SKM-1 treated with dmso at 0.1 percent for 144 hours (cell line): ENCODE measurements around the gene CA9.
A peak's percentile ranks its signal among the peaks of the same experiment; 100 is the strongest.

Experiments
- DNase-seq: peaks from one replicate; lab custom pipeline; 2025; ENCODE audit not compliant: unreplicated experiment; lab: John Stamatoyannopoulos, UW

The CA9 gene

GRCh38 chr9:35690614-35691333 is 17.0 kb downstream of the CA9 start:
- peak; percentile 40 for DNase-seq

DNA sequence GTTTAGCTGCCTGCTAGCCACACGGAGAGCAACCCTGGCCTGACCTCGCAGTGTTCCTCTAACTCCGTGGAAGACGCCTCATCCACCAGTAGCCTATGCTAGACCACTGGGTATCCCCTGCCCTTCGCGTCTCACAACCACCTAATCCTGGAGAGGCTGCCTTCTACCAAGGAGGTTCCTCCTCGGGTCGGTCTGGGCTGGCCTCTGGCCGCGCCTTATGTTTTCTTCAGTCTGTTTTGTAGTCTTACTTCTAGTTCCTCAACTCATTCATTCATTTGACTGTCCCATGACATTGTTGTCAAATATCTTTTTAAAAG is 17.6 kb downstream of the CA9 start:
- peak; percentile 18 for DNase-seq

- DNase-seq = no peak
These were observed 18.1 kb downstream of the CA9 start for GRCh38 chr9:35691757-35692301.

DNA sequence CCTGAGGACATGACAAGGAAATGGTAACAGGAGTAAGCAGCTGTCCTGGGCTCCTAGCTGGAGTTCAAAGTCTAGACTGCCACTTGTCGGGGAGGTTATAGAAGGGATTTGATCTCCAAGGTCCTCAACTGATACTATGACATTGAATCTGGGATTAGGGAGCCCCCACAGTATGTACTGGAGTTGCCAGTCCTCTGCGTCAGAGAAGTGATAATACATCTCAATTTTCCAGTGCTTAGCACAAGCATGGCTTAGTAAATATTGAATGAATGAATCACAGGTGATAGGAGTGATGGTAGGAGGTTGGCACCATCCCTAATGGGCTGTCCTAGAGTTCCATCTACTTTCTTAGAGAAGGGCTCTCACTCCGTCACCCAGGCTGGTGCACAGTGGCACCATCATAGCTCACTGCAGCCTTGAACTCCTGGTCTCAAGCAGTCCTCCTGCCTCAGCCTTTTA is 22.2 kb downstream of the CA9 start:
- DNase-seq = no peak

DNA sequence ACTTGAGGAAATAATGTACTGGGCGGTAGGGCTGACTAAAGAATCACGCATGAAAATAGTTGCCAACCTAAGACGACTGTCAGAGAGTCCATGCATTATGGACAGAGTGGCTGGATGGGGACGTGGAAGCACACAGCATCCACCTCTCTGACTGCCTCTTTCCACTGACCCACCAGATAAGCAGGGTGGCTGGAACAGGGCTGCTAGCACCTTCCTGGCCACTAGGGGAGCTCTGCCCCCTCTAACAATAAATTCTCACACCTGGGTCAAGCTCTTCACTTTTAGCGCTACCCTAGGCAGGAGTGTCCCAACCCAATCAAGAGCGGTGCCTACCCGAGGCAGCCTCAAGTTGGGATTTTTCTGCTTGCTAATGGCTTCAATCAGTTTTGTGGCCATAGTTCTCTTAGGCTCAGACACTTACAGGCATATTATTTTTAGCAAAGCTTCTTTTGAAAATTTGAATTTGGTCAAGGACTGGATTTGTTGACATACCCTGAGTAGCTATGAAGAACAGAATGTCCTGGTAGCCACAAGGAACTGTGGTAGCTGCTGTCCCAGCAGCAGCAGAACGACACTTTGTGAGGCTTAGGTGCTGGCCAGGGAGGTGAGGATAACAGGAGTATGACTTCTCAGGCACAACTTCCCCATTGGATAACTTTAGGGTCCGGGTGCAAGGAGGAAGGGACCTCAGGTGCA is 22.9 kb downstream of the CA9 start:
- peak; percentile 56 for DNase-seq

- no peak for DNase-seq
These were observed 23.8 kb downstream of the CA9 start for GRCh38 chr9:35697486-35697885.

GRCh38 chr9:35698231-35698630 is 24.5 kb downstream of the CA9 start:
- no peak for DNase-seq

GRCh38 chr9:35700031-35700430 is 26.3 kb downstream of the CA9 start:
- no peak for DNase-seq

- DNase-seq = no peak
These were observed 27.2 kb downstream of the CA9 start for GRCh38 chr9:35700942-35701341.

GRCh38 chr9:35702696-35703095 is 29.0 kb downstream of the CA9 start:
- no peak for DNase-seq

DNA sequence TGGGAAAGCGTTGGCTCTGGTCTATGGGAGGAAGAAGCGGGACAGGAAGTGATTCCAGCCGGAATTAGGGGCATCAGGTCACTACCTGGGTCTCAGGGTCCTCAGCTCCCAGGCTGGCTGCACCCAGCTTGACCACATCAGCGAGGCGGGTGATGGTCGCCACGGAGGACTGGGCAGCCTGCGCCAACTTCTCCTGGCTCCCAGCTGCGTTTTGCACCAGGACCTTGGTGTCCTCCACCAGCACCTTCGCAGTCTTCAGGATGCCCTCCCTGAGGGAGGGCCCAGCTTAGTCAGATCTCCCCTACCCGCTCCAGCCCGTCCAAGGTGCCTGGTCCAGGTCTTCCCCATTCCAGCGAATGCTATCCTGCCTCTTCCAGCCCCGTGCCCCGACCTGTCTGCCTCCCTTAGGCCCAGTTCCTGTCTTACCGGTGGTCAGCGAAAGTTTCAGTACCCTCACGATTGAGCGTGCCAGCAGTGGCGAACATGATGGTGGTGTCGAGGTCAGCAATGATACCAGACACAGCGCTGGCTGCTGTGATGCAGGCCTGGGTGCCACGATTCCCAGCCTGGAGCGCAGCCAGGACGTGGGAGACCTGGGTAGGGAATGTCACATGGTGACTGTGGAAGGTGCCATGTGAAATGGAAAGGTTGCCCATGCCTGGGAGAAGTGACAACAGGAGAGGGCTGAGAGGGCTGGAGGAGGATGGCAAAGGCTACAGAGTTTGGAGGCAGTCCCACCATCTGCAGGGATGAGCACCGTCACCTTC is 30.4 kb downstream of the CA9 start:
- DNase-seq = no peak

- DNase-seq = no peak
These were observed 31.6 kb downstream of the CA9 start for GRCh38 chr9:35705372-35705771.

DNA sequence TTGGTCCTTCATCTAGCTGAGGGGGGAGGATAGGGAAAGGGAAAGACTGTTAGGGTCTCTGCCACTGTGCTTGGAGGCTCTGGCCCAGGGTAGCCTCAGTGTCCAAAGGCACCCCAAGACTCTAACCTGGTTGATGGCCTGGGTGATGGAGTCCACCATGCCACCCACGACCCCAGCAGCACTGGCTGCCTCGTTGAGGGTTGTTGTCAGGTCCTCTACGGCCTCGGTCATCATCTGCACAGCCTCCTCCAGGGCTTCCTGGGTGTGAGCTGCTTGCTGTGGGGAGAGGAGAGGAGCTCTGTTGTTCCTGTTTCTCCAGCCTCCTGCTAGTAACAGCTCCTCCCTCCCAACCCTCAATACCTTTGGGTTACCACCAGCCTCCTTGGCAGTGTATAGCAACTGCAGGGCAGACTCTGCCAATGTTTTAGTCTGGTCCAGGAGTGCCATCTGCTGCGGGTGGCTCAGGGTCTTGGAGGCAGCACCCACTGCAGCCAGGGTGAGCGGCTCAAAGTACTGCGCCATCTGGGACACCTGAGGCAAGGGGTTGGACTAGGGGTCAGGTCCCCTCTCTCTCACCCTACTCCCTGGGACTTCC is 32.2 kb downstream of the CA9 start:
- DNase-seq = no peak

DNA sequence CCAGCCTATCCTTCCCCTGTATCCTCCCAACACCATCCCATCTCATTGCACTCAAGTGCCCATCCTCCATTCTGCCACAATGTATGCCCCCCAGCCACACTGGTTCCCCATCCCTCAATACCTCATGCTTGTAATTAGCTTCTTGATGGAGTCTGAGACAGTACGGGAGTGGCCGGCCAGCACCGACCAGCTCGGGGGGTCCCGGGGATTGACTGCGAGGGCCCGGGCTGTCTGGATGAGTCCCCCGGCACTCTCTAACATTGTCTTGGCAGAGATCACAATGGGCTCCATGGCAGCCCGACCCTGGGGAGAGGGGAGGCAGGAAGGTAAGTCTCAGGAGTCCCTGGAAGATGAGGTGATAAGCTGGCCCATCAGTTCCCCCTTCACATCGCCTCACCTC is 33.2 kb downstream of the CA9 start:
- DNase-seq = no peak

DNA sequence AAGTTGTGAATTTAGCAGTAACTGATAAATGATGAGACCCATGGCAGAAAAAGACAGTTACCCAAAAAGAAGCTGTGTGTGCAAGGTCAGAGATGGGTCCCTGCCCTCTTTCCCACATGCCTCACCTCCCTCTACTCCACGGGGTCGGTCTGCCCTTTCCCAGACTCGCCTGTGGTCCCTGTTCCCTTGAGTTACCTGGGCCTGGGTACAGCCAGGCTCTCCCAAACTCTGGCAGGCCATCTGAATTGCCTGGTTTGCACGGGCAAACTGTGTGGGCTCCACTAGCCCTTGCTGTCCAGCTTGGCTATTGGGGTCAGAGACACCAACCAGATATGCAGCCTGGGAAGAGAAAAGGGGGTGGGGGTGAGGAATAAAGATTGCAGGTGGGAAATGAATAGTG is 34.4 kb downstream of the CA9 start:
- DNase-seq = no peak

DNA sequence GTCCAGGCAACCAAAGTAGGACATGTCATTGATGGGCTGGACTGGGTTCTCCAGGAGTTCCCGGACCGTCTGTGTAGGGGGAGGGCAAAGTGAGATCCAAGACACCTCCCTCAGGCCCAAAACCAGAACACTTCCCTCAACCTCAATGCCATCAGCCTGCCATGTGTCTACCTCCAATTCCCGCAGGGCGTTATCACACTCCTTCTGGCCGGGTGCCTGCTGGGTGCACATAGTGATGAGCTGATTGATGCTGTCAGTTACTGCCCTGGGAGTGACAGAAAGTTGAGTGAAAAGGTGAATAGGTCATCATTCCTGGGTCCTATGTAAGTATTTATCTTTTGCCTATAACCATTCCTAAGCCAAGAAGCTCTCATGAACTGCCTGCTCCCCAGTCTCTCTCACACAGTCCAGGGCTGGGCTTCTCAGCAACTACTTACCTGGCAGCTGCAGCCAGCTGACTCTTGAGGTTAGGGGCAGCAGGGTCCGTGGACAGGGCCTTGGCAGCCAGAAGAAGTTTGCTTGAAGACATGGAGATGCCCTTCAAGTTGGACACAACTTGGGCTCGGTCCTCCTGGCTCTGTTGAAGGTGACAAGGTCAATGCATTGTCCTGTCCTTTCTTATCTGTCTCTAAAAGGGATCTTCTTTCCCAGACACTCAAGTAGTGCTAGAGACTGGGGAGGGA is 37.2 kb downstream of the CA9 start:
- DNase-seq = no peak

- DNase-seq = no peak
These were observed 38.0 kb downstream of the CA9 start for GRCh38 chr9:35711501-35712428.

DNA sequence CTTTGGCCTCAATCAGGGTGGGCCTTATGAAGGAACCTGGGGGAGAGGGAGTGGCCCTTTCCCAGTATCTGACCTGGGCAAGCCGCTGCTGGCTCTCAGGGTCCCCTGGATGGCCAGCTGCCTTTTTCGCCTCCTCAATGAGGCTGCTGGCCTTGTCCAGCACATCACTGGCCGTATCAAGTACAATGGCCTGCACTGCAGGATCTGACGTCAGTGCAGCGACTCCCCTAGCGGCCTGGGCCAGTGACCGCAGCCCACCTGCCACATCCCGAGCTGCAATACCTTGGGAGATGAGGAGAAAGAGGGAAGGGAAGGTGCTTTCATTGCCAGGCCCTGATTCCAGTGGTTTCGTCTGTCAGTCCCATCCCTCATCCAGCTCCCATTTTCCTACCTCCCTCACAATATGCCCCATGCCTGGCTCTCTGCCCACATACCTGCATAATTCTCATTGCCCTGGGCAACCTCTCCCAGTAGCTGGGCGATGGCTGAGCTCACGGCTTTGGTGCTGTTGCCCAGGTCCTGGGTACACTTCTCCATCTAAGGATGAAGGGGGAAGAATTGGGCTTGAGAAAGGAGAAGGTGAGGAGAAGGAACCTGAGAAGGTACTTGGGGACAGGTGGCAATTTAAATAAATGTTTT is 39.2 kb downstream of the CA9 start:
- no peak for DNase-seq

DNA sequence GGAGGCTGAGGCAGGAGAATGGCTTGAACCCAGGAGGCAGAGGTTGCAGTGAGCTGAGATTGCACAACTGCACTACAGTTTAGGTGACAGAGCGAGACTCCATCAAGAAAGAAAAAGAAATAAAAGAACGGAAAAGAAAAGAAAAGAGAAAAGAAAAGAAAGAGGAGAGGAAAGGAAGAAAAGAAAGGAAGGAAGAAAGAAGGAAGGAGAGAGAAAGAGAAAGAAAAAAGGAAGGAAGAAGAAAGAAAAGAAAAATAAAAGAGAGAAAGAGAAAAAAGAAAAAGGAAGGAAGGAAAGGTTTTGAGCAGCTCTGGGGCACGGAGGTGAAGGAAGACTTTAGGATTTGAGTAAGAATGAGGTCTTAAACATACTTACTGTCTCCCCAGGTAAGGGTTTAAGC is 39.9 kb downstream of the CA9 start:
- no peak for DNase-seq
